Activated T-cell treated with anti-CD3 and anti-CD28 coated beads for 4 hours (primary cell): ENCODE data around the gene NCEH1.
"Not testable (repeated sequence)": the region's sequence is repeated elsewhere in the genome, so short reads cannot be mapped to it uniquely, and the experiment has no call there.

Source experiments
- DNase-seq: peaks from one replicate; pipeline ENCODE4 v3.0.0-alpha.2; 2020

NCEH1 gene

DNA sequence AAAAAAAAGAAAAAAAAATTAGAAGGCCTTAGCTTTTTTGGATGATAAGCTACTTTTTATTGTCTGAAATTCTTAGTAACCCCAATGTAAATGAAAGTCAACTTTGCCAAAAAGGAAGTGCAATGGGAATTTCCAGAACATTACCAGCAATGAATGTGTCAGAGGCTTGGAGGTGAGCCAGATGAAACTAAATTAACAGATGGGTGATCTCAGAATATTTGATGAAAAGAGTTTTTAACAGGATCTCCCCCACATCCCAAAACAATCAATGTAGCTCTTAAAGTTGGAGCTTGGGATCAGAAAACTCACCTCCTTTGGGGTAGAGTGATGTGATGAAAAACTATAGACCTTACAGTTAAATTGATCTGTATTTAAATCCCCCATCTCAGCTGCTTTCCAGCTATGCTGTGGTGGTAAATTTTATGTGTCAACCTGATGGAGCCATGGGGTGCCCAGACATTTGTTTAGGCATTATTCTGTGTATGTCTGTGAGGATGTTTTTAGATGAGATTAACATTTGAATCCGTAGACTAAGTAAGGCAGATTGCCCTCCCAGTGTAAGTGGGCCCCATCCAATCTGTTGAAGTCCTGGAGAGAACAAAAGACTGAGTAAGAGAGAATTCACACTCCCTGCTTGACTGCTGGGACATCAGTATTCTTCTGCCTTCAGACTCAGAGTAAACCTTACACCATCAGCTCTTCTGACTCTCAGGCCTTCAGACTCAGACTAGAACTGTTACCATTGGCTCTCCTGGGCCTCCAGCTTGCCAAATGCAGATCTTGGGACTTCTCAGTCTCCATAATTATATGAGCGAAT lies 103.4 kb downstream of the NCEH1 start:
- no peak for DNase-seq

DNA sequence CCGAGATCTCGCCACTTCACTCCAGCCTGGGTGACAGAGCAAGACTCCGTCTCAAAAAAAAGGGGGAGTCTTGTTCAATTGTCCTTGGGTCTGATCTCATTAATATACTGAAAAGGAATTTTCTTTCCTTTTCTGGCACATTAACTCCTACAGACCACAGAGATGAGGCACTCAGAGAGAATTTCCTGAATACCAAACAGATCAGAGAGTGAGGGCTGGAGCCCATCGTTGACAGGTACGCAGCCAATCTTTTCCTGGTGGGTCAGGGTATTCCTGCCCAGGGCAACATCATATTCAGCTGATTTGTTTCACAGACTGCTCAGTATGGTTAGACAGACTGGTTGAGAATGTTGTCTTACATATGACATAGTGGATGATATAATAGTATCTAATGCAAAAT lies 104.8 kb downstream of the NCEH1 start:
- DNase-seq = no peak

DNA sequence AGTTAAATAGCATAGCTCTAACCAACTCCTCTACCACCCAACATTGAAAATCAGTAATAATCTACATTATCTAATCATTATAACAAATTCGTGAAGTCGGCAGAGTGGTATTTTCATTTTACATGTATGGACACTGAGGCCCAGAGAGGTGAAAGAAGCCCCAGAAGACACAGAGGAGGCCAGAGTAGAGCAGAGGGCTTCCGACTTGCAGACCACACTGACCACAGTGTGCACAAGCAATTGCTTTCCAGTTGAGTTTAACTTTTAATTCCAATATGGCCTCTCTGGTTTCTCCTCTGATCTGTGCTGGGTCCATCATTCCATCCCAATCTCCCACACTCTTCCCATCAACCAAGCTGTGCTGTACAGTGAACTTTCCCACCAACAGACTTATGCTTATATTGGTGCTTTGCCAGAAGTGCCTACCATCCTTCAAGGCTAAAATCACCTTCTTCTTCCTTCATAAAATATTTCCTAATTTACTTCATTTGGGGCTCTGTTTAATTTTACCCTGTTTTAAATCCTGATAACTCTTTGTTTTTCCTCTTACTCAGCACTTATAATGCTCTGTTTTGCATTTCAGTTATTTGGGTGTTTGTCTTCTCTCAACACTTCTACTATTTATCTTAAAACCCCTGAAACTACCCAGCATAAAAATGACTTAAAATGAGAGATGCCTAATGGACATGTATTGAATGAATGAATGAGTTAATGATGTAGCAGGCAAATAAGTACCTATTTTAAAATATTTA lies 105.8 kb downstream of the NCEH1 start:
- DNase-seq = no peak

DNA sequence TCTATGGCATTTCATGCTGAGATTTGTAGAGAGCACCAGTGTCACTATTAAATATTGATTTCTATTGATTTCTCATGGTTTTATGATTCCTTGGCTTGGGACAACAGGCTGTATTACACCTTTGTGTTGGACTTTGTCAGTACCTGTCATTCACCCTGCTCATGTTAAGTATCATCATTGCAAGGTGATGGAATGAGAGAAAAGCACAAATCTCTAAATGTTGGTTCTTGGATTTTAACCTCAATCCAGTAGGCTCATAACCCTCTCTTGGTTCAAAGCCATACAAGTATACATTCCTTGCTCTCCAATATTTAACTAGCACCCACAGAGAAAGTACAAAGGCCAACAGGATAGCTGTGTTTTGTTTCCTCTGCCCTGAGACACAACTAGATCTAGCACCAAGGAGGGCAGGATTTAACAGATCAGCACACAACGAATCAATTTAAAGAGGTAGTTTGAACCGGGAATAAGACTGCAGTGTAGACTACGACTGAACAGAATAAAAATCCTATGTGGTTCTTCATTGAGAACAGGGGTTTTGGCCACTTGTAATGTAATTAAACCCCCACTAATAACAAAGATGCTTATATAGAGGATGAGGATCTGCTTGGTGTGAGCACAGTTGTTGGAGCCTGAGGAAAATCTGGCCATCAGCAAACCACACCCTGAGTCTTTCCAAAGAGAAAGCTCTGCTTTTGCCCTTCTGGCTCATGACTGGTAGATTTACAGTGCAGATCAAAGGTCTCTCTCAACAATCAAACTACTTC lies 109.6 kb downstream of the NCEH1 start:
- no peak for DNase-seq

DNA sequence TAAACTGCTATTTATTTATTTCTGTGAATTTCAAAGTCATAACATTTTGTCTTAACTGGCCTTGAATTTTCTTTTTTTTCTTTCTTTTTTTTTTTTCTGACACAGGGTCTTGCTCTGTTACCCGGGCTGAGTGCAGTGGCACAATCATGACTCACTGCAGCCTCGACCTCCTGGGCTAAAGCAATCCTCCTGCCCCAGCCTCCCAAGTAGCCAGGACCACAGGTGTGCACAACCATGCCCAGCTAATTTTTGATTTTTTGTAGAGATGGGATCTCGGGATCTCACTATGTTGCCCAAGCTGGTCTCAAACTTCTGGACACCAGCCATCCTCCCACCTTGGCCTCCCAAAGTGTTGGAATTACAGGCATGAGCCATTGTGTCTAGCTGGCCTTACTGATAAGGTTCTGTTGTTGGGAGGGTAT lies 110.2 kb downstream of the NCEH1 start:
- DNase-seq = no peak

DNA sequence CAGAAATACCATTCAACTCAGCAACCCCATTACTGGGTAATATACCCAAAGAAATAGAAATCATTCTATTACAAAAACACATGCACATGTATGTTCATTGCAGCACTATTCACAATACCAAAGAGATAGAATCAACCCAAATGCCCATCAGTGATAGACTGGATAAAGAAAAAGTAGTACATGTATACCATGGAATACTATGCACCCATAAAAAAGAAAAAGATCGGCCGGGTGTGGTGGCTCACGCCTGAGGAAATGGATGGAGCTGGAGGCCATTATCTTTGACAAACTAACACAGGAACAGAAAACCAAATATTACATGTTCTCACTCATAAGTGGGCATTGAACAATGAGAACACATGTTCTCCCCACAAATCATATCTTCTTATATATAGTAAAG lies 112.0 kb downstream of the NCEH1 start:
- DNase-seq = no peak

DNA sequence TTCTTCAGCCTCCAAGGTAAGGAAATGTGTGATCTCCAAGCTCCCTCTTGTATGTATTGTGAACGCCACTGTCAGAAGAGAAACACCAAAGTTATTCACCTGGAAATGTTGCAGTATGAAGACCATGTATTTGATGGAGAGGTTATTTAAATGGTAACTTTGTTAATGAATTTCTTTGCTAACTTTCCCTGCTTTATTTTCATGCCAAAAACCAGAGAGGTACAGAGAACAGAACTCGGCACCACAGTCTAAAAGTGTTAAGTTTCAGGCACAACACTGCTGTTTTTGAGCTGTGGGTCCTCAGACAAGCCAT lies 114.5 kb downstream of the NCEH1 start:
- DNase-seq = no peak

DNA sequence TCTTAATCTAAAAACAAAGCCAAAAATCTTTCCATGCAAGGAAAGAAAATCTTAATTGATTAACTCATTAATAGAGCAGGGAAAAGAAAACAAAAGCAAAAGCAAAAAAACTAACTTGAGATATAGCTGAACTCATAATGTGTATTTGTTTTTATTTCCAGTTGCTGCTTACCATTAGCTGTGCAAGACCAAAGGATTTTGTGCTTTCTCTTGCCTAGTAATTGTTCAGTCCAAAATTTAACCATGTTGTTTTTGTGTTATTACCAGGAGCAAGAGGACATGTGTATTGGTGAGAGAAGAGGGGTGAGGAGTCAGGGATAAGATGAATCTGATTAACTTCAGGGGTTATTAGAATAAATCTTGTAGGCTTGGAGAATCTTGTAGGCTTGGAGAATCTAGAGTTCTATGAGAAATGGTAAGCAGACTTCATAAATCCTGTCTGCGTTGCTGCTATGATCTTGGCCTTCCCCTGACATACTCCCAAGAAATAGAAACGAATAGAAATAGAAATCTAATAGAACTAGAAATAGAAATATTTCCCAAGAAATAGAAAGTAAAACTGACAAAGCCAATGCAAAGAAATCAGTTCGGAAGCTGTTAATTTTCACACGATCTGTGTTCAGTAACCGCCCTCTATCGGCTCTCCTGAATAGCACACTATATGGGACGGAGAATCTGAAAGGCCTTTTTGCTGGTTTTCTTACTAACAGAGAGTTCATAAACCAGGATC lies 115.0 kb downstream of the NCEH1 start:
- DNase-seq = peak; percentile 30

DNA sequence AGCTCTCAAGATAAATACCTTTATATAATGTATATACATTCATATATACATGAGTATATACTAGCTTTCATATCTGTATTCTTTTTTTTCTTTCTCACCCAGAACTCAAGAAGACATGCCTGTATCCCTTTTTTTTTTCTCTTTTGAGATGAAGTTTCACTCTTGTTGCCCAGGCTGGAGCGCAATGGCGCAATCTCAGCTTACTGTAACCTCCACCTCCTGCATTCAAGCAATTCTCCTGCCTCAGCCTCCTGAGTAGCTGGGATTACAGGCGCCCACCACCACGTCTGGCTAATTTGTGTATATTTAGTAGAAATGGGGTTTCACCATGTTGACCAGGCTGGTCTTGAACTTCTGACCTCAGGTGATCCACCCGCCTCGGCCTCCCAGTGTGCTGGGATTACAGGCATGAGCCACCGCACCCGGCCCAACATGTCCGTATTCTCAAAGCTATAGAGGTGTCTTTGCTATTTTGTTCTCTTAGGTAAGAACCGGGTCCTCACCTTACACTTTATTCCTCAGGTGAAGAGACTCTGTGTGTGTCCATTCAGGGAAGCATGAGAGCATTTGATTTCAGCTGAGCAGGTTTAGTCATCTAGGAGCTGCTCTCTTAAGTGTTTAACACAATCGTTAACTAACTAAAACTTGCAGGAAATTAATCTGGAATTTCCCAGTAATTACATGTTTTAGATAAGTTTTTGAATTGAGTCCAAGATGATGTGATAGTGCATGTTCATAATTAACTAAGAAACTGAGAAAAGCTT lies 115.8 kb downstream of the NCEH1 start:
- not testable (repeated sequence) for DNase-seq

DNA sequence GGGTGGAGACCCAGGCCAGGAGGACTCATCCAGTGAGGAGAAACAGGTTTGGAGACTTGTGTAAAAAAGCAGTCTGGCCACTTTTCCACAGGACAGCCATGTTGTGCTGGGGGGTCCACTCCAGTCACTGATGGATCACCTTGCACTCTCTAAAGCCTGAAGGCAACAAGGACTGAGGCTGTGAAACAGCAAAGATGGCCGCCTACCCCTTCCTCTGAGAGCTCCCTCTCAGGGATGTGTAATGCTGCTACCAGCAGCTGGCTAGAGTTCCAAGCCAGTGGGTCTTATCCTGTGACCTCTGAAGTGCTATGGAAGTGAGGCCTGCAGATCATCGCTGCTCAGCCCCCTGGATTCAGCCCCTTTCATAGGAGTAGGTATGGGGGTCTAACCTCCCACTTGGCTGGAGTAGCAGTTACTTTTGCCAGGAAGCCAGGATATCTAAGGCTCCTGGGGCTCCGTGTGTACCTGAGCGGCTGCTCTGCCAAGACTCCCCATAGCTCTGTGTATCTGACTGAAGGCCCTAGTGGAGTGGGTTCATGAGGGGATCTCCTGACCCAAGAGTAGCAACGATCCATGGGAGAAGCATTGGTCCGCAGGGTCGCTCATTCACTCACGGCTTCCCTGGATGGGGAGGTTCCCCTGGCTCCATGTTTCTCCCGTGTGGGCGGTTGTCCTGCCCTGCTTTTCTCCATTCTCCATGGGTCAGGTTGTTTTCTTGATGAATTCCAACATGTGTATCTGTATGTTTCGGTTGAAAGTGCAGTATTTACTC lies 117.8 kb downstream of the NCEH1 start:
- no peak for DNase-seq

DNA sequence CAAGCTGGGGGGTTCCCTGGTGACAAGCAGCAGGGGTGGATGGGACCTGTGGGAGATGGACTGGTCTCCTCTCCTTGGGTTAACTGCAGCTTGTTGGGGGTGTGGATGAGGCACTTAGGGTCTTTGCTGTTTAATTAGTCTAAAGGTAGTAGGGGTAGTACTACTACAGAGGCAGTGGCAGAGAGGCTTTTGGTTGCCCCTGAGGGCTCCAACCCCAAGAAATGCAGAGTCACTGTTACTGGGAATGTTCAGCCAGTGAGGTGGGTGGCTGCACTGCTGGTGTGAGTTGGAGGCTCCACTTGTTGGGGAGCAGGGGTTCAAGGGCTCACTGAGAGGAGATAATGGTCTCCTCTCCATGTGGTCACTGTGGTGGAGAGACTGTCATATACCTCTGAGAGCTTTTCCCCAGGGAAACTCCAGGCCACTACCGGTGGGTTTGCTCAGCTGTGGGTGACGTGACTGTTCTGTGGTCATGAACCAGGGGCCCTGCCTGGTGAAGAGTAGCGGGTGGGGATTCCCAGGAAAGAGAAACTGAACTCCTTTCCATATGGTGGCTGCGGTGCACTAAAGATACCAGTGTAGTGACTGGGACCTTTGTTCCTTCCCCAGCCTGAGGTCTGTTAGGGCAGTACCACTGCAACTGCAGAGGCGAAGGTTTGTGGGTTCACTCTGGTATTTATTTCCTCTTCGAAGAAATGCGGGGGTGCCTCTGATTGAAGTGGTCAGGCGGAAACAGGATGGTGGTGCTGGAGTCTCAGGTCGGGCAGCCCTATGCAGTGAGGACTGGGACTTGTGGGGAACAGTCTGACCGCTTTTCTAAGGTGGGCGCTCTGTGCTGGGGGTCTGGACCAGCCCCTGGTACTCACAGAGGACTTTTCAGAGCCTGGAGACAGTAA lies 118.7 kb downstream of the NCEH1 start:
- DNase-seq = peak; percentile 68

DNA sequence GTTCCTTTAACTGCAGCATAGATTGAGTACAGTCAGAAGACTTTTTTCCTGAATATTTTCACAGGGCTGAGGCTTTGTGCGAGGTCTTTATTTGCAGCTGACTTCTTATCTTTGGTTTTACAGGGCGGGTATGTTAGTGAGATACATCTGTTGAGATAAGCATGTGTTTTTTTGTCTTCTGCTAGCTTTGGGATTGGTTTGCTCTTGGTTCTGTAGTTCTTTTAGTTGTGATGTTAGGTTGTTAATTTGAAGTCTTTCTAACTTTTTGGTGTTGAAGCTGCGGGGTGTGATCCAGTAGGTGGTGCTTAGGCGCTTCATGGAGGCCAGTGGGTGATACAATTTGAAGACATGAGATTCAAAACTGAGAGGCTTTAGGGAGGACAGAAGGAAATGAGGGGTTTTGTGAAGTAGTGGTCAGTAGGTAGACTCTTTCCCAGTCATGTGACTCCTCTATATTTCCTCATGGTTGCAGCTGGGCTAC lies 119.7 kb downstream of the NCEH1 start:
- DNase-seq = no peak

DNA sequence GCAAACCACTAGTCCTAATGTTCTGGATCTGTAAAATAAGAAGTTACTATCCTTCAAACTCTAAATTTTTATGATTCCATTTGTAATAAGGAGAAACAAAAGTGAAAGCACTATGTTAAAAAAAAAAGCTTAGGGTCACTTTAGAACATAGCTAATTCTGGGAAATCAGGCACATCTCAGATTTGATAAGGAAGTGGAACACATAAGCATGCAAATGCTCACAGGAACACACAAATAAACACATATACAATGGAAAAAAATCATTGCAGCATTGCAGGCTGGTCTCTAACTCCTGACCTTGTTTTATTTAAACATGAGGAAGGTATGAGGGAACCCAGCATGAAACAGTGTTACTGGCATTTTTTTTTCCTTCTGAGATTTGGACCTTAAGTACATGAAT lies 124.4 kb downstream of the NCEH1 start:
- no peak for DNase-seq

DNA sequence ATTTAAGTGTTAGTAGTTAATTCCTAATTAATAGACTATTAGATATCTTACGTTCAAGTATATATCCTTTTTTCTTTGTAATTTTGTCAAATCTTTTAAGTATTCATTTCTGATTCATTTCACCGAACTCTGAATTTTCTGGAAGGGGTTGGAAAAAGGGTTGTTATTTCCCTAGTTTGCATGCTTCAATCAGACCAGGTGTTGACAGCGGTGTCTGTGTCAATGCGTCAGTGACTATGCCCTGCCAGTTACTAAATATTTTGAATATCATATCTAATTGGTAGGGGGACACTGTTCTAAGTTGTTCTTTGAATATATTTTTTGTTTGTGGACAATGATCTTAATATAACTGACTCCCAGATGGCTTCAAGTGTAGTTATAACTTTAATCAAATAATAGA lies 124.9 kb downstream of the NCEH1 start:
- DNase-seq = no peak

DNA sequence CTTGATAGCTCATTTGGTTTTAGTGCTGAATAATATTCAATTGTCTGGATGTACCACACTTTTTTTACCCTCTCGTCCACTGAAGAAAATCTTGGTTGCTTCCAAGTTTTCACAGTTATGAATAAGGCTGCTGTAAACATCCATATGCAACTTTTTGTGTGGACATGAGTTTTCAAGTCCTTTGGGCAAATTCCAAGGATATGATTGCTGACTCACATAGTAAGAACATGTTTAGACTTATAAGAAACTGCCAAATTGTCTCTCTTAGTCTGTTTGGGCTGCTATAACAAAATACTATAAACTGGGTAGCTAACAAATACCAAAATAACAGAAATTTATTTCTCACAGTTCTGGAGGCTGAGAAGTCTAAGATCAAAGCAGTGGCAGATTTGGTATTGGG lies 128.2 kb downstream of the NCEH1 start:
- DNase-seq = no peak

DNA sequence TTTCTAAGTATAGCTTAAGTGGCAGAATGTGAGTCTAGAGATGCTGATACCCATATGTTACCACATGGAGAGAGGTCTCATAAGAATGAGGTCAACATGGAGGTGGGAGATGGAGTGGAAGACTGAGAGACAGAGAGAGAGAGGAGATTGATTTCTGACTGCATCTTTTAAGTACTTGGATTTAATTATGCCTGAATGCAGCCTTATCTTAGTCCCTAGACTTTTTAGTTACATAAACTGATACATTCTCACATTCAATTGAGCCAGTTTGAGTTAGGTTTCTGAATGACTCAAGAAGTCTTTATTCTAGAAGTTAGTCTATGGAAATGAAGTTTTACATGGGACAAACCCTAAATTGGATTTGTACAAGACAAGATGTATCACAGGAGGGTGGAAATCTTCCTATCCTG lies 129.1 kb downstream of the NCEH1 start:
- DNase-seq = no peak

DNA sequence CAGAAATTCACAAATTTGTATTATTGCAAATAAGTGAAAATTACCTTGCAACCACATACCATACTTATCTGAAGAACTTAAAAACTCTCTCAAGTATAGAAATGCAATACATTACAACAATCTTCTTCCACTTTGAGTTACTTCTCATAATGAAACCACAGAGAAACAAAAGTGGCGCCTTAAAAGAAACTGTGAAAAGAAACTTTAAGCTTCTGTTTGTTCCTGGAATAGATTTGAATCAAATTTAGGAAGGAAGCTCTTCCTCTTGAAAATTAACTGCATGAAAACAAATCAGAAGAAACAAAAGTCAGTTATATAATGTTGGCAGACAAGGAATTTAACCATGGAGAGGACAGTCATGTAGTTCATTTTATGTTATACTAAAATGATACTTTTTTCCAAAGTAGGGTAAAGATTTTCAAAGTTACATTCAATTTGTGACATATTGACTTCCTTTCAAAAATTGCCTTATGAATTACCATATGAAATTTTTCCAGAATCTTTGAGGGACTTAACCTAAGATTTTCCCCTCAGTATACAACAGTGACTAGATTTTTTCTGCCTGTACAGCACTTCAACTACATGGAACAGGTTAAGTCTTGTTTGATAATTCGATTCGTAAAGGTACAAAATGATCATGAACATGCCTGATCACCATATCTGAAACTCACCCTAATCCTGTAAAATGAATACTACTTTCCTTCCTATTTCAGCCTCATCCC lies 130.0 kb downstream of the NCEH1 start:
- DNase-seq = no peak
